Fibroblast of lung (primary cell): ENCODE data around the gene ZBTB2.

Experiments used
- EZH2 ChIP-seq: IDR thresholded peaks from 2 replicates; pipeline ENCODE4 v1.5.1; 2012; ENCODE audit warnings: low read length, control low read depth, mild to moderate bottlenecking; ENCODE audit errors: missing control alignments
- TF ChIP-seq, protein P1 (sequence below), 2 donors: IDR thresholded peaks in 1 of 2; conservative IDR thresholded peaks in 1 of 2; 1 replicate in 1 of 2; 2 replicates in 1 of 2; pipeline ENCODE4 v1.5.1; 2011 to 2012; ENCODE audit warnings: low read length in 2 of 2, control low read depth in 1 of 2, inconsistent platforms in 1 of 2, low read depth in 1 of 2, mild to moderate bottlenecking in 1 of 2

DNA sequence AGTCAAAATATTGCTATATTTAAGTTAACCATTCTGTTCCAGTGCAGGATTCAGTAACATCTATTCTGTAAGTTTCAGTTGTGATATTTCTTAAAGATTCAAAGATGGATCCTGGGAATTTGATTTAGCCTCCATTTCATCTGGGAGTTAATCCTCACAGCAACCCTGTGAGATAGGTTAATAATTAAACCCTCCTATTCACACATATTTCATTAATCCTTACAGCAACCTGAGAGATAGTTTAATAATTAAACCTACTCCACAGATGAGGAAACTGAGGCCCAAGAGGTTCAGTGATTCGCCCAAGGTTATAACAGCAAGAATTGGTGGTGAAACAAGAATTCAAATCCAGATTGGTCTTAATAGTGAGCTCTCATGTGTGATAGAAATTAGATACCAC lies 10.9 kb upstream of the ZBTB2 start:
- no peak for TF ChIP-seq EZH2
- TF ChIP-seq, protein P1, sequence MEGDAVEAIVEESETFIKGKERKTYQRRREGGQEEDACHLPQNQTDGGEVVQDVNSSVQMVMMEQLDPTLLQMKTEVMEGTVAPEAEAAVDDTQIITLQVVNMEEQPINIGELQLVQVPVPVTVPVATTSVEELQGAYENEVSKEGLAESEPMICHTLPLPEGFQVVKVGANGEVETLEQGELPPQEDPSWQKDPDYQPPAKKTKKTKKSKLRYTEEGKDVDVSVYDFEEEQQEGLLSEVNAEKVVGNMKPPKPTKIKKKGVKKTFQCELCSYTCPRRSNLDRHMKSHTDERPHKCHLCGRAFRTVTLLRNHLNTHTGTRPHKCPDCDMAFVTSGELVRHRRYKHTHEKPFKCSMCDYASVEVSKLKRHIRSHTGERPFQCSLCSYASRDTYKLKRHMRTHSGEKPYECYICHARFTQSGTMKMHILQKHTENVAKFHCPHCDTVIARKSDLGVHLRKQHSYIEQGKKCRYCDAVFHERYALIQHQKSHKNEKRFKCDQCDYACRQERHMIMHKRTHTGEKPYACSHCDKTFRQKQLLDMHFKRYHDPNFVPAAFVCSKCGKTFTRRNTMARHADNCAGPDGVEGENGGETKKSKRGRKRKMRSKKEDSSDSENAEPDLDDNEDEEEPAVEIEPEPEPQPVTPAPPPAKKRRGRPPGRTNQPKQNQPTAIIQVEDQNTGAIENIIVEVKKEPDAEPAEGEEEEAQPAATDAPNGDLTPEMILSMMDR (conservative IDR thresholded peaks at IDR 0.05 in 1 of 2, IDR thresholded peaks at IDR 0.05 in 1 of 2; ENCODE audit: low read depth in 1 of 2, low read length in 2 of 2), result no peak
